Gastrocnemius medialis (tissue), 4 donors: ENCODE results near the gene C1orf116.

Experiments
- CTCF ChIP-seq, 5 experiments: fragments of 450-650 bp in 3 of 5; fragments of 200-600 bp in 2 of 5; sonication (generic) in 2 of 5; IDR thresholded peaks in 4 of 5; conservative IDR thresholded peaks in 1 of 5; 1 replicate in 4 of 5; 2 replicates in 1 of 5; pipeline ENCODE4 v1.5.1; 2016 to 2019; ENCODE audit warnings: antibody characterized with exemption in 5 of 5, mild to moderate bottlenecking in 3 of 5, moderate library complexity in 3 of 5
- POLR2A ChIP-seq, 2 donors: fragments of 450-650 bp; IDR thresholded peaks; one replicate each; pipeline ENCODE4 v1.6.1; 2017; ENCODE audit warnings: antibody characterized with exemption in 2 of 2, mild to moderate bottlenecking in 2 of 2, moderate library complexity in 2 of 2

- TF ChIP-seq CTCF (IDR thresholded peaks at IDR 0.05 in 4 of 5, conservative IDR thresholded peaks at IDR 0.05 in 1 of 5) (no peak), POLR2A (IDR thresholded peaks at IDR 0.05) (no peak)
Observed at GRCh38 chr1:207009182-207009850, 23.2 kb downstream of the C1orf116 start.
